Panc1 (cell line): ENCODE measurements around the gene PRDM7. TPM values are rescaled to one million over a fixed set of nuclear protein-coding genes. Genes with fewer than 3 reads are reported as not detected.

Experiments
- ATAC-seq: fragments of 200-7000 bp; cut with Tn5 transposase; 2 replicates; pipeline ENCODE4 v1.9.1; 2020; ENCODE audit warnings: mild to moderate bottlenecking, moderate library complexity
- BruUV-seq: library from RNA; stranded (reverse); fragments of 400-500 nt; replicated peaks from 2 replicates; lab custom pipeline; 2021; lab: Mats Ljungman, UMichigan
- CTCF ChIA-PET: fragments of 300-600 bp; sonication (Branson Sonifier 250); formaldehyde crosslinking; loops from one replicate; lab custom pipeline; 2022; ENCODE audit warnings: antibody characterized with exemption; lab: Charles Lee
- POLR2A ChIA-PET: fragments of 300-600 bp; sonication (Branson Sonifier 250); formaldehyde crosslinking; loops from one replicate; lab custom pipeline; 2022; ENCODE audit warnings: antibody characterized with exemption; lab: Charles Lee
- DNase-seq: peaks from one replicate; pipeline ENCODE4 v3.0.0-alpha.2; 2010; ENCODE audit warnings: low read depth, low spot score
- H3K27ac ChIP-seq: 2 replicates; pipeline ENCODE4 v1.5.1; 2011; ENCODE audit warnings: mild to moderate bottlenecking, low read length, inconsistent platforms
- H3K27me3 ChIP-seq: fragments of 200-500 bp; sonication (Bioruptor generic); 2 replicates; pipeline ENCODE4 v1.6.0; 2014; ENCODE audit warnings: low read length, inconsistent platforms; ENCODE audit not compliant: control insufficient read depth, insufficient read depth
- H3K36me3 ChIP-seq: fragments of 200-500 bp; sonication (Bioruptor generic); 2 replicates; pipeline ENCODE4 v1.5.1; 2014; ENCODE audit warnings: inconsistent platforms, mild to moderate bottlenecking, low read length, moderate library complexity; ENCODE audit not compliant: control insufficient read depth, insufficient read depth
- H3K4me1 ChIP-seq: 2 replicates; pipeline ENCODE4 v1.5.1; 2011; ENCODE audit warnings: inconsistent platforms, mild to moderate bottlenecking, low read length, moderate library complexity; ENCODE audit not compliant: control insufficient read depth, insufficient read depth
- H3K4me3 ChIP-seq, 2 experiments: 2 replicates each; pipeline ENCODE4 v1.5.1; 2011 to 2012; ENCODE audit warnings: low read depth in 2 of 2, low read length in 2 of 2, mild to moderate bottlenecking in 2 of 2, inconsistent platforms in 1 of 2, moderate library complexity in 1 of 2
- H3K9me3 ChIP-seq: fragments of 200-500 bp; sonication (Bioruptor generic); 2 replicates; pipeline ENCODE4 v1.5.1; 2014; ENCODE audit warnings: low read depth, mild to moderate bottlenecking, inconsistent platforms, low read length, moderate library complexity; ENCODE audit not compliant: control insufficient read depth, insufficient read depth
- POLR2AphosphoS5 ChIP-seq: IDR thresholded peaks from 2 replicates; pipeline ENCODE4 v1.6.1; 2012; ENCODE audit warnings: mild to moderate bottlenecking, low read depth, low read length, moderate library complexity
- SIN3A ChIP-seq: IDR thresholded peaks from 2 replicates; pipeline ENCODE4 v1.6.1; 2012; ENCODE audit warnings: low read depth, mild to moderate bottlenecking, low read length, moderate library complexity, borderline replicate concordance; ENCODE audit not compliant: insufficient read depth
- TCF7L2 ChIP-seq: IDR thresholded peaks from 2 replicates; pipeline ENCODE4 v1.6.1; 2011; ENCODE audit warnings: mild to moderate bottlenecking, low read depth, low read length, inconsistent platforms
- in situ Hi-C: cut with HindIII; loops from 2 replicates; pipeline ENCODE4 v1.10.0; 2016; ENCODE audit warnings: low sequenced_read_pairs, low pct_unique_long_range_greater_than_20kb
- intact Hi-C: fragments of 100-400 bp; cut with micrococcal nuclease; formaldehyde crosslinking; loops from one replicate; pipeline ENCODE4 v1.10.0; 2022; ENCODE audit not compliant: unreplicated experiment
- total RNA-seq: library from RNA; stranded (reverse); gene quantifications from one replicate; pipeline ENCODE4 v1.2.1, GENCODE V29; 2021; ENCODE audit not compliant: unreplicated experiment
- TF ChIP-seq, protein P1 (sequence below): fragments of 450-650 bp; IDR thresholded peaks from 2 replicates; pipeline ENCODE4 v1.5.1; 2017; ENCODE audit warnings: mild to moderate bottlenecking
- TF ChIP-seq, protein P2 (sequence below), 2 experiments: IDR thresholded peaks; 2 replicates each; pipeline ENCODE4 v1.6.1; 2011 to 2012; ENCODE audit warnings: low read depth in 2 of 2, control low read depth in 1 of 2, low read length in 1 of 2, mild to moderate bottlenecking in 1 of 2, moderate library complexity in 1 of 2; ENCODE audit not compliant: insufficient read depth in 1 of 2

Gene PRDM7
- total RNA-seq, 1 experiment from 2014 or later = not detected

DNA sequence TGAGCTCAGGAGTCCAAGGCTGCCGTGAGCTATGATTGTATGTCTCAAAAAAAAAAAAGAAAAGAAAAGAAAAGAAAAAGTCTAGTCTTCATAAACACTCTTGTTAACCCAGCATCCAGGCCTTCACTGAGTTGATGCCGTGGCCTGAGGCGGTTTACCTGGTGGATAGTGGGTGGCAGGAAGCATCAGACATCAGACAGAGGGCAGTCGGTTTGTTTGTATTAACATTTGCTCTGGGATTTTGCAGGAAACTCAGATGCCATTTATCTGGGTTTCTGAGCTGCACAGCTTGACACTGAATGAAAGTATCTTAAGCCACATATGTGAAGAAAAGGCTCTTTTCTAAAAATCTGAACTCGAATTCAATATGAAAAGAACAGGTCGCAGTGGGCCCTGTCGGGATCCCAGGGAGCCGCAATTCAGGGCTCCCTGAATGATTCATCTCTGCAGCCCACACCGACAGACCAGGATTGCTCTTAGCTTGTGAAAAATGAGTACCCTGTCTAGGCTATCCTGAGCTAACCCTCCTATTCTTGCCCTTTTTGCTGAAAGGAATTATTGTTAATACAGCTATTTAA lies 56.8 kb downstream of the PRDM7 start:
- H3K36me3 ChIP-seq = peaks cover 4% of the 10 kb centered on the region; the same call in 1 of the 2 replicates
- intact Hi-C loops = no loop called here
- TF ChIP-seq, protein P1, sequence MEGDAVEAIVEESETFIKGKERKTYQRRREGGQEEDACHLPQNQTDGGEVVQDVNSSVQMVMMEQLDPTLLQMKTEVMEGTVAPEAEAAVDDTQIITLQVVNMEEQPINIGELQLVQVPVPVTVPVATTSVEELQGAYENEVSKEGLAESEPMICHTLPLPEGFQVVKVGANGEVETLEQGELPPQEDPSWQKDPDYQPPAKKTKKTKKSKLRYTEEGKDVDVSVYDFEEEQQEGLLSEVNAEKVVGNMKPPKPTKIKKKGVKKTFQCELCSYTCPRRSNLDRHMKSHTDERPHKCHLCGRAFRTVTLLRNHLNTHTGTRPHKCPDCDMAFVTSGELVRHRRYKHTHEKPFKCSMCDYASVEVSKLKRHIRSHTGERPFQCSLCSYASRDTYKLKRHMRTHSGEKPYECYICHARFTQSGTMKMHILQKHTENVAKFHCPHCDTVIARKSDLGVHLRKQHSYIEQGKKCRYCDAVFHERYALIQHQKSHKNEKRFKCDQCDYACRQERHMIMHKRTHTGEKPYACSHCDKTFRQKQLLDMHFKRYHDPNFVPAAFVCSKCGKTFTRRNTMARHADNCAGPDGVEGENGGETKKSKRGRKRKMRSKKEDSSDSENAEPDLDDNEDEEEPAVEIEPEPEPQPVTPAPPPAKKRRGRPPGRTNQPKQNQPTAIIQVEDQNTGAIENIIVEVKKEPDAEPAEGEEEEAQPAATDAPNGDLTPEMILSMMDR = no peak
- TF ChIP-seq SIN3A (no peak), POLR2AphosphoS5 (no peak), TCF7L2 (no peak)
- TF ChIP-seq, protein P2, sequence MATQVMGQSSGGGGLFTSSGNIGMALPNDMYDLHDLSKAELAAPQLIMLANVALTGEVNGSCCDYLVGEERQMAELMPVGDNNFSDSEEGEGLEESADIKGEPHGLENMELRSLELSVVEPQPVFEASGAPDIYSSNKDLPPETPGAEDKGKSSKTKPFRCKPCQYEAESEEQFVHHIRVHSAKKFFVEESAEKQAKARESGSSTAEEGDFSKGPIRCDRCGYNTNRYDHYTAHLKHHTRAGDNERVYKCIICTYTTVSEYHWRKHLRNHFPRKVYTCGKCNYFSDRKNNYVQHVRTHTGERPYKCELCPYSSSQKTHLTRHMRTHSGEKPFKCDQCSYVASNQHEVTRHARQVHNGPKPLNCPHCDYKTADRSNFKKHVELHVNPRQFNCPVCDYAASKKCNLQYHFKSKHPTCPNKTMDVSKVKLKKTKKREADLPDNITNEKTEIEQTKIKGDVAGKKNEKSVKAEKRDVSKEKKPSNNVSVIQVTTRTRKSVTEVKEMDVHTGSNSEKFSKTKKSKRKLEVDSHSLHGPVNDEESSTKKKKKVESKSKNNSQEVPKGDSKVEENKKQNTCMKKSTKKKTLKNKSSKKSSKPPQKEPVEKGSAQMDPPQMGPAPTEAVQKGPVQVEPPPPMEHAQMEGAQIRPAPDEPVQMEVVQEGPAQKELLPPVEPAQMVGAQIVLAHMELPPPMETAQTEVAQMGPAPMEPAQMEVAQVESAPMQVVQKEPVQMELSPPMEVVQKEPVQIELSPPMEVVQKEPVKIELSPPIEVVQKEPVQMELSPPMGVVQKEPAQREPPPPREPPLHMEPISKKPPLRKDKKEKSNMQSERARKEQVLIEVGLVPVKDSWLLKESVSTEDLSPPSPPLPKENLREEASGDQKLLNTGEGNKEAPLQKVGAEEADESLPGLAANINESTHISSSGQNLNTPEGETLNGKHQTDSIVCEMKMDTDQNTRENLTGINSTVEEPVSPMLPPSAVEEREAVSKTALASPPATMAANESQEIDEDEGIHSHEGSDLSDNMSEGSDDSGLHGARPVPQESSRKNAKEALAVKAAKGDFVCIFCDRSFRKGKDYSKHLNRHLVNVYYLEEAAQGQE (IDR thresholded peaks at IDR 0.05; ENCODE audit: insufficient read depth in 1 of 2, low read depth in 2 of 2, low read length in 1 of 2) = no peak
- no peak for DNase-seq
- H3K9me3 ChIP-seq = no peaks in the 10 kb centered on the region
- ChIA-PET POLR2A (interaction anchor here (0.6 kb wide), 2 partner anchors 13 to 51 kb away, joined by 3 to 5 read pairs; no protein-coding TSS in a partner anchor), CTCF (no interaction called here)
- TSS peak; percentile 27 for BruUV-seq
- in situ Hi-C loops = no loop called here
- peaks cover 23% of the 10 kb centered on the region for H3K4me1 ChIP-seq
- H3K4me3 ChIP-seq = peak overlapping the region; percentile 61 to 65
- H3K27me3 ChIP-seq = no peaks in the 10 kb centered on the region
- peak overlapping the region; percentile 92 for H3K27ac ChIP-seq
- no peak for ATAC-seq

DNA sequence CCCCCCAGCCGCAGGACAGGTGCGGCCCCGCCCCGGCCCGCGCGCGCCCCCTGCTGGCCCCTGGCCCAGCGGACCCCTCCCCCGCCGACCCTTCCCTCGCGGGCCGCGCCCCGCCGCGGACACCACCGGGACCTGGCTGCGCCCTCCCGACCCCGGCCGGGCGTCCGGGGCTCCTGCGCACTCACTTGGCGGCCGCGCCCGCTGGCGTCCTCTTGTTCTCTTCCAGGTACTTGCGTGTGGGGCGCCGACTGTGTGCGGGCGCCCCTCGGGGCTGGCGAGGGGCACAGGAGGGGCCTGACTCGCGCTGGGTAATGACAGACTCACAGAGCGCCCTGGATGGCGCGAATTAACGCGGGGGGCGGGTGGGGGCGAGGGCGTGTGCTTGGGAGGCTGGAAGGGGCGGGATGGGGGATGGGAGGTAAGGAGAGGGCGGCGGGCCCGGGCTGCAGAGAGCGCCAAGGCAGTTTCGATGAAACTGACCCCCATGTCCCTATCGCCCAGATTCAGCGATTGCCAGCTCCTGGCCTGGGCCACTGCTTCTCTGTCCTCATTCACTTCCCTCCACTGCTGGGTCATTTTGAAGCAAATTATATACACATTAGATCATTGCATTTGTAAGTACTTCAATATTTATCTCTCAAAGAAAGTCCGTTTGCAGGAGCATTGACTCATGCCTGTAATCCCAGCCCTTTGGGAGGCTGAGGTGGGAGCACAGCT lies 57.4 kb downstream of the PRDM7 start:
- TF ChIP-seq, protein P1 = peak; percentile 89; the same call in 1 of the 2 replicates
- no peak for TF ChIP-seq POLR2AphosphoS5
- H3K36me3 ChIP-seq = peaks cover 4% of the 10 kb centered on the region; the same call in 1 of the 2 replicates
- peak; percentile 51 for ATAC-seq
- ChIA-PET POLR2A (interaction anchor here (0.6 kb wide), 1 partner anchor 14 kb away, joined by 3 read pairs; no protein-coding TSS in a partner anchor), CTCF (no interaction called here)
- peak overlapping the region; percentile 61 to 65 for H3K4me3 ChIP-seq
- peak overlapping the region; percentile 92 for H3K27ac ChIP-seq
- H3K27me3 ChIP-seq = no peaks in the 10 kb centered on the region
- intact Hi-C loops (no loop called here), in situ Hi-C loops (no loop called here)
- H3K9me3 ChIP-seq = no peaks in the 10 kb centered on the region
- no peak for DNase-seq
- BruUV-seq = no TSS peak
- peaks cover 23% of the 10 kb centered on the region for H3K4me1 ChIP-seq
